GM03348 (cell line): ENCODE results near the gene BTK.
A peak's percentile ranks its signal among the peaks of the same experiment; 100 is the strongest.

Experiments used
- DNase-seq: peaks from one replicate; pipeline ENCODE4 v3.0.0; 2012; ENCODE audit warnings: low spot score

The BTK gene

GRCh38 chrX:101393530-101394305, 7.7 kb upstream of the BTK start:
- DNase-seq = no peak

DNA sequence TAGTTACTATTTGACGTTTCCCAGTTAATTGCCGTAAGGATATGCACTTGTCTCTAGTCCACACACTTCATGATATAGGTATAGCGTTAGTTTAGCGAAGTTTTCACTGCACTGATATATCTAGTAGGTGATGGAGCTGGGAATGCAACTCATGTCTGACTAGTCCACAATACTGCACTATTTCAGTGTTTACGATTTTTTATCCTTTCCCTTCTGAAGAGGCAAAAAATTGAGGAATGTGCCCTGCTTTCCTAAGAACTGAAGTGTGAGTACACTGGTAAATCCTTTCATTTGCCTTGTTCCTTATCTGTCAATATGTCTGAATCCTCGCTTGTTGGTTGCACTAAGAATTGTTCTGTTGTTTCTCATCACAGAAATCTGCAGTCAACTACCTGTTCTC, 5.8 kb upstream of the BTK start:
- DNase-seq = no peak

DNA sequence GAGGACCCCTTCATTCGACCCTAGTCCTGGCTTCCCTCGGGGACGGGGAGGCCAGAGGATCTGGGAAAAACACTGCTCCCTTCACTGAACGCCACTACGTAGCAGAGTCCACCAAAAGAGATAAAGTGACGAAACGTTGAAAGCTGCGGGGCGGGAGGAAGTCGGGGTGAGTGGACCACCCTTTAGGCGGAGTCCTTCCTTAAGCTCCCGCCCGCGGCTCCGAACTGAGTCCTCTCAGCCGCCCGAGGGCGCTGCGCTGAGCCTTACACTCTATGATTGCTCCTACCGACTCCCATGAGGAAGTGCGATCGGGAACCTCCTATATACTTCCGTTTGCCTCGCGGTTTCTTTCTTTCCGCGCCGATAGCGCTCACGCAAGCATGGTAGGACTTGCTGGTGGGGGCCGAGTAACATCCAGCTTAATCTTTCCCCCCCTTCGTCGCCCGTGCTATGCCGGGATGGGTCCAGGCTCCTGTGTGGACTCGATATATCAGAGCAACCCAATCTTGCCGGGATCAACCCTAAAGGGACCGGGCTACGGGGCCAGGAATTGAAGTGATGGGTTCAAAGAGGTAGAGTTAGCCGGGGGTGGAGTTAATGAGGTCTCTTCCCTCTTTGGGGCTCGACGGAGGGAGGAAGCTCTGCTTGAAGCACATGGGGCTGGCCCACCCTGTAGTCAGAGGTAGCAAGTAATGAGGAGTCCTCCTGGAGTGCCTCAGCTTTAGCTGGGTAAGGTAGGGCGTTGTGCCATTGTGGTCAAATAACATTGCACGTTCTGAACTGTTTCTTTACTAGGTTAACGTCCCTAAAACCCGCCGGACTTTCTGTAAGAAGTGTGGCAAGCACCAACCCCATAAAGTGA, 4.9 kb upstream of the BTK start, which contains the start of gene RPL36A:
RPL36A (plus strand) TSS at position 348 of the 862 bp plus-strand sequence; CDS start at position 381, 33 bp downstream.
- peak; percentile 89 for DNase-seq

GRCh38 chrX:101388604-101389003, 2.6 kb upstream of the BTK start:
- no peak for DNase-seq

- no peak for DNase-seq
Measured at GRCh38 chrX:101386542-101386885, 523 bp upstream of the BTK start.

DNA sequence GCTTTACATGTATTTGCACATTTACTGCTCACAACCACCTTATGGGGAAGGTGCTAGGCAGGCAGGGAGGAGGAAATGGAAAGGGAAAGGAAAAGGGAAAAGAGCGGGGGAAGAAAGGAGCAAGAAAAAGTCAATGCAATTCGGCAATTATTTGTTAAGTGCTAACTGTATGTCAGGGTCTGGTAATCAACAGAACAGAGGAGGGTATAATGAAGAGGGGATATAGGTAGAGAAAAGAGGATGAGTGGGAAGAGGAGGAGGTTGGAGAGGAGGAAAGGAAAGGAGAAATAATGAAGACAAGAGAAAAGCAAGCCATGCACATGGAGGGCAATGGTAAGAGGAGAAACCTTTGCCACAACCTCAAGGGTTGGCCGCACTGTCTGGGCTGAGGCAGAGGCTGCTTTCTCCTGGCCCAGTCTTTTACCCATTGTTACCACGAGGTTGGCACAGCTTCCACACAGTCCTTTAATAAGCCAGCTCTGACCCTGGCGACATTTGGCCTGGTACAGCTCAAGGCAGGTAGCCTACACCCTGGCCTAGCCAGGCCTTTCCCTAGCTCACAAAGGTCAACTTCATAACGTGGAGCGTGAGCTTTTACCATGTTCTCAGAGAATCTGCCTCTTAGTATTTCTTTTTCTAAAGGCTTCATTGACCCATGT, 836 bp downstream of the BTK start:
- DNase-seq = no peak

DNA sequence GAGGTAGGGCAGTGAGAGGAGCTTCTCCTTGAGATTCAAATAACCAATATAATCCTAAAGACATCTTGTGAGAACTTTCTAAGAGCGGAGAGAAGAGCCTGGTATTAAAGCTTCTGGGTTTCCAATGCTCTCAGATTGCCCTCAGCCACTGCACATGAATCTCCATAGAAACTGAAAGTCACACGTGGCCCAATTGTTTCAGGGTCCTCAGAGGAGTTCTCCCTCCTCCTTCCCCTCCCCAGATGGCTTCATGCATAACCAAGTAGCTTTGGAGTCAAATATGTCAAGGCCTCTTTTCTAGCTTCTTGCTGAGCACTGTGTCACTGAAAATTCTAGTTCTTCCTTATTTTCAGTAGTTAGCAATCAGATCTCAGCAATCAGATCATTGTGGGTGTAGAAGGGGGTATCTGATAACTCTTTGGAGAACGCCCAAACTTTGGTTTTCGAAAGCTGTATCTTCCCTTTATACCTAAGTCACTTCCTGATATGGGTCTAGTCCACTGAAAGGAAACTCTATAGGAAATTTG, 2.2 kb downstream of the BTK start:
- no peak for DNase-seq

- DNase-seq = no peak
Measured at GRCh38 chrX:101377547-101377946, 8.4 kb downstream of the BTK start.

DNA sequence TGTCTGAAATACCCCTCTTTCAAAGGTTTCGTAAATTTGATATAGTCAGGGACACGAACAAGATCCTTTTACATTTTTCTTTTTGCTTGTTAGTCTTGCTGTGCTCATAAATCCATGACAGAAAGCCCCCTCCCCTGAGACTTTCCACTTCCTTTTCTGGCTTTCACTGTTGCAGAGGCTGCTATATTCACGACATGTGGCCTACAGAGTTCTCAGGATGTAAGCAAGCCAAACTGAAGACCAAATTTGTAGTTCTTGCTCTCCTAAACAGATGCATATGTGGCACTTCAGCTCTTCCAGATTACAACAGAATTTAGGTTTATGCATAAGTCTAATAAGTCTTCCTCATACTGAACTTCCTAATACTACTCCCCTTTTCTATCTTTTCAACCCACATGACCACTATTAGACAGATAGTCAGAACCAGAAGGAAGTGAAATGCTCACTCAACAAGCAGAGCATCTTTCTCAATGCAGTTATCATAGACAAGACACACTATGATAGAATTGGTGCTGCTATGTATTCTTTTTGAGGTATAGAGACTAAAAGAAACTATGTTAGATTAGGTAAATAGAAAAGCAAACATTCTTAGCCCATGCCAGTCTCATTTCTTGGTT, 15.0 kb downstream of the BTK start:
- DNase-seq = no peak

DNA sequence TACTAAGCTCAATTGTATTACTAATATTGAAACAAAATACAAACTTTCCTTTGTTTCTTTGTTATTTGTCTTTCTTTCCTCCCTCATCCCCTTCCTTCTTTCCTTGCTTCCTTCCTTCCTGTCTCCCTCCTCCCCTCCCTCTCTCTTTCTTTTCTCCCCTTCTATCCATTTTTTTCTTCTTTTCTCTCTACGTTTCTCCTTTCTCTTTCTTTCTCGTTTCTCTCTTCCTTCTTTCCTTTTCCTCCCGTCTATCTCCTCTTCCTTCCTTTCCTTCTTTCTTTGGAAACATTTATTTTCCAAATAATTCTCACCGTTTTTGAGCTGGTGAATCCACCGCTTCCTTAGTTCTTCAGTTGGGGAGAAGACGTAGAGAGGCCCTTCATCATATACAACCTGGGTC, 16.3 kb downstream of the BTK start:
- DNase-seq = no peak

DNA sequence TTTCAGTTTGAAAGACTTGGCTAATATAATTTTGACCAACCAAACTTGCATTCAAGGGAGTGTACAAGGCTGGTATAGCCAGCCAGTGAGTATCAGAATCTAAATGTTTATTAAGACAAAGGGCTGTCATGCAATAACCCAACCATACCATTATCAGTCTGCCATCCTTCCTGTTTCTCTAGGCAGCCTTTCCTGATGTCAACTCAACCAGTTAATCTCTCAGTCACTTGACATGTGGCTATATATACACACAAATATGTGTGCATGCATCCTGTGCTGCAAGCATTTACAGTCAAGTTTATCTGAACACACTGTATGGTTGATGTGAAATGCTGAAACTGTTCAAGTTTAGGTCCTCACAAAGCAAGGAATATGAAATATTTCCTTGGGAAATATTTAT, 17.2 kb downstream of the BTK start:
- no peak for DNase-seq

DNA sequence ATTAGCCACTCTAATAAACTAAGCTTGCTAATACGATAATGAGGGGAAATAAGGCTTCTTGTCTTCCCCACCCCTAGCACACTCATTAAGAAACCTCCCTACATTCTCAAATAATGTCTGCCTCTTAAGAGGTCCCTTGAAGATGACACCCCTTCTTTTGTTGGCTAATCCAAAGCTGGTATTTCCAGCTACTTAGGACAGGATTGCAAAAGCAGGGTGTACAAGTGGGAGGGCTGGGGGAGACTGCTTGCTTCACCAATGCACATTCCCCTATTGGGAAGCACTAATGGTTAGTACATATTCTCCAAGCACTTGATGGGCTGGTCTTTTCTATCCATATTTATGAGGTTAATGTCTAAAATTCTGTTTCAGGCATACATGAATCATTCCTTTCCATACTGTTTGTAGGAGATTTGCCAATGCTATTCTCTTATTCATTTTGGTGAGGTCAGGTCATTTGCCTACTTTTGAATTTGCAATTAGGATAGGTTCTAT, 20.6 kb downstream of the BTK start:
- DNase-seq = no peak

DNA sequence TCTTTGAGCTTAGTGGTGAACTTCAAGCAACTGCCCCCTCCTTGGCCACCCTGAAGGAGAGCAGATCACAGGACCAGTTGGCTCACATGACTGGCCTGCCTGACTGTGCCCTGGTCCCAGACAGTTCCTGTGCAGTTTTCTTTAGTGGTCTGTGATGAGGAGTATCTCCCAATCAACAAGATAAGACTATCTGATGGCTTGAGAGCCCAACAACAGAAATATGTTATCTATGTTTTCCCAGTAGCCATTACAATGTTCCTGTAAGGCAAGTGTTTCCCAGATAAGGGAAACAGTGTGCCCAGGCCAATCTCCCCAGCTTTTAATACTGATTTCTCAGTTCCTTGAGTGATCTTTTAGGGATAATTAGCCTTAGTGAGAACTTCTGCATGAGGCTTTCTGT, 23.2 kb downstream of the BTK start:
- no peak for DNase-seq

DNA sequence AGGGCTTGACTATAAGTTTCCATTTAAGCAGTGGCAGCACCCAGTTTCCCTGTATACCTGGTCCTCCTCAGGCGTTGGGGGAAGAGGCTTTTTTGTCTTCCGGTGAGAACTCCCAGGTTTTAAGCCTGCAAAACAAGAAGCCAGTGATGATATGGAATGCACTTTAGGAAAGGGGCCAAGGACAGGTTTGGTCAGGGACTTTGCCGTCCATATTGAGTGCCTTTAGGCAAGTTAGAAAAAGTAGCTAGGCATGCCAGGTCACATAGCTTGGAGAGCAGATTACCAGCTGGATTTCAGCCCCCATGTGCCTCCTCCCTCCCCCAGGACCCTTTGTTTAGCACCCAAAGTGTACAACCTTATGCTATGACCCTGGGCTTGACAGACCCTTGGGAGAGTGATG, 23.9 kb downstream of the BTK start:
- no peak for DNase-seq

GRCh38 chrX:101360390-101360789, 25.6 kb downstream of the BTK start:
- DNase-seq = no peak

DNA sequence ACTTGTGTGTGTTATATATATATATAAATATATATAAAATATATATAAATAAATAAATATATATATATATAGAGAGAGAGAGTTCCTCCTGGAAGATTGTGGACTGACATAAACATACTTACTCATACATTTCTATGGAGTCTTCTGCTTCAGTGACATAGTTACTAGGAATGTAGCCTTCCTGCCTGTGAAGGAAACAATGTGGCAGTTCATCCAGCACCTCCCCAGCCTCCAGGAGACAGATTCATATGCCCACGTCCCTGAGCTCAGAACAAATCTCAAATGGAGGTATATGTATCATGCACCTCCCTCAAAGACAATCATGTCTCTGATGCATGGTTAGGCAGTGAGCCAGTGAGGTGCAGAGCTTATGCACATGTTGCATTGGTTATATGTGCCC, 26.0 kb downstream of the BTK start:
- DNase-seq = peak; percentile 3

- peak; percentile 4 for DNase-seq
Measured at GRCh38 chrX:101357166-101357795, 28.7 kb downstream of the BTK start.

DNA sequence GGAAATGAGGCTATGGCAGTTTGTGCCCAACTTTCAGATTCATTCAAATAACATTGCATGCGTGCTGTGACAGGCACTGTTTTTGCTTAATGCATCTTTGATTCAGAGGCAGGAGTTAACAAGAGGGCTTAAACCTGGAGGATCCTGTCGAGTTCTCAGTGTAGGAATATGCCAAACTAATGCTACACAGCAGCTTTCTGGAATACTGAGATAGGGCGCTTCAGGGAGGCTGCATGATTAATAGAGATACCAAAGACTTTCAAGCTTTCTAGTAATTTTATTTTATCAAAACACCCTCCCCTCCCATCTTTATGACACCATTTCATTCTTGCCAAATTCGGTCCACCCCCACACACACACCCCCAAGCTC, 36.8 kb downstream of the BTK start:
- no peak for DNase-seq

DNA sequence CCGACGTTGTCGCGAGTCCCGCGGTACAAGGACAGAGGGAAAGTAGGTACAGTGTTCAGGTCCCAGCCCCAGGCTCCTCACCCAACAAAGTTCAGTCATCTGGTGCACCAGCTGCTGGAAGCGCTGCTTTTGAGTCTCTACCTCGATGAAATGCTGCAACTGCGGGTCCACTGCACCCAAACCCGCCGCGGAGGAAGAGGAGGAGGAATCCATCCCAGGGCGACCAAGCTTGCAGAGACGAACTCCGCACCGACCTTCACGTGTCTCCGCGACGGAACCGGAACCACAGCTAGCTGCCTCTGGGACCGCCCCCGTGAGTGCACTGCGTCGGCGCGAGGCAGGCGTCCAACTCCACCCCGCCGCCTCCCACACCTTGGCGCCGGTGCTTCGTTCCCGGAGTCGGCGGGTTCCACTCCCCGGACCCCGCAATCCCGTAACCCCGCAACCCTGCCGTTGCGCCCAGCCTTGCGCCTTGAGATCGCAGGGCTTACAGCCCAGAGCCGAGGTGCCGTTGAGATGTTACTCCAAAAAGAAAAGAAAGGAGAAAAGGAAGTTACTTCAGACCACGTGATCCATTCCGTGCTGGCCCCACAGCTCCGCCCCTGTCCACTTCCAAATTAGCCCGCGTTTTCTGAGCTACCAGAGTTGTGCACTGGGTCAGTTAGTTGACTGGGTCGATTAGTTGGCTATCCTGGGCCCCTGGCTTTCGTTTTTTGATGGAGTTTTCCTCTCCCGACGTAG, 37.4 kb downstream of the BTK start, which contains the start of gene TIMM8A:
TIMM8A (minus strand) TSS at position 291 of the 741 bp plus-strand sequence; CDS start at position 213, 78 bp downstream.
- DNase-seq = peak; percentile 90

DNA sequence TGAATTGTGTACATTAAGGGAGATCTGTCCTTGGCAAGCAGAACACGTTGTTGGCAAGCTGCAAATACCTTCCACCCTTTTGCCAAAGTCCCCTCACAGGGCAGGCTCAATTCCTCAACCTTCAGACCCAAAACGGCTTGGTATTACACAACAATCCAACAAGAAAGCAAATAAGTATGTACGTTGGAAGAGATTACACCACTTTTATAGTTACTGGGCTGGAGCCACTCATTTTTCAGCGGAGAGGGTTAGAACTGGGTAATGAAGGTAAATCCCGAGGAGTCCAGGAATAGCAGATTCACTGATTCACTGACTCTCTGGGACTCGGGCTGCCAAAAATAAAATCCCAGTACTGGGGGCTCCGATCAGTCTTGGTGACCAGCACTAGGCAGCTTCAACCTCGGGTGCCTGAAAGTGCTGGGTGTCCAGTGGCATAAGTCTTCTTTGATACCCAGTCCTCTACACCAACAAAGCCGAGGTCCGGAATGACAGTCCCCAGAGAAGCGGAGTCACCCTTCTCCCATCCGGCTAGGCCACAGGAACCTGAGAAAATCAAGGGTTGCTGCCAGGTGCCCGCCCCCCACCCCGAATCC, 38.0 kb downstream of the BTK start:
- DNase-seq = peak; percentile 13
